Skeletal muscle cell (primary cell): Measurements from ENCODE around the gene COPS9.

Experiments
- DNase-seq: peaks from one replicate; pipeline ENCODE4 v3.0.0-alpha.2; 2010; ENCODE audit warnings: low read depth
- H3K4me3 ChIP-seq: 2 replicates; pipeline ENCODE4 v1.5.1; 2011; ENCODE audit warnings: low read depth, mild to moderate bottlenecking, control low read depth, low read length, moderate library complexity

COPS9 gene

GRCh38 chr2:240153418-240153817, 17.3 kb upstream of the COPS9 start:
- no peak overlapping the region for H3K4me3 ChIP-seq
- DNase-seq, result no peak

- DNase-seq, result no peak
- H3K4me3 ChIP-seq, result no peak overlapping the region
Measured at GRCh38 chr2:240151477-240152031, 15.4 kb upstream of the COPS9 start.

- no peak for DNase-seq
- no peak overlapping the region for H3K4me3 ChIP-seq
Measured at GRCh38 chr2:240149943-240150784, 14.1 kb upstream of the COPS9 start.

- H3K4me3 ChIP-seq, result no peak overlapping the region
- DNase-seq, result no peak
Measured at GRCh38 chr2:240147911-240148587, 11.9 kb upstream of the COPS9 start.

- no peak overlapping the region for H3K4me3 ChIP-seq
- no peak for DNase-seq
Measured at GRCh38 chr2:240147382-240147781, 11.3 kb upstream of the COPS9 start.

- DNase-seq, result no peak
- no peak overlapping the region for H3K4me3 ChIP-seq
Measured at GRCh38 chr2:240146627-240147278, 10.6 kb upstream of the COPS9 start.

GRCh38 chr2:240146141-240146561, 10.0 kb upstream of the COPS9 start:
- H3K4me3 ChIP-seq, result no peak overlapping the region
- no peak for DNase-seq

- no peak for DNase-seq
- no peak overlapping the region for H3K4me3 ChIP-seq
Measured at GRCh38 chr2:240145461-240145860, 9.4 kb upstream of the COPS9 start.

- no peak for DNase-seq
- no peak overlapping the region for H3K4me3 ChIP-seq
Measured at GRCh38 chr2:240144649-240145261, 8.7 kb upstream of the COPS9 start.

GRCh38 chr2:240143801-240144648, 7.9 kb upstream of the COPS9 start:
- DNase-seq, result no peak
- H3K4me3 ChIP-seq, result no peak overlapping the region

- DNase-seq, result no peak
Measured at GRCh38 chr2:240143276-240143675, 7.2 kb upstream of the COPS9 start.

GRCh38 chr2:240142859-240143258, 6.8 kb upstream of the COPS9 start:
- DNase-seq, result no peak
- H3K4me3 ChIP-seq, result no peak overlapping the region

More at GRCh38 chr2:240143276-240143675, 7.2 kb upstream of the COPS9 start:
- H3K4me3 ChIP-seq, result no peak overlapping the region

- no peak overlapping the region for H3K4me3 ChIP-seq
- no peak for DNase-seq
Measured at GRCh38 chr2:240142256-240142775, 6.2 kb upstream of the COPS9 start.

- no peak for DNase-seq
- H3K4me3 ChIP-seq, result no peak overlapping the region
Measured at GRCh38 chr2:240141736-240142135, 5.6 kb upstream of the COPS9 start.

- no peak for DNase-seq
- no peak overlapping the region for H3K4me3 ChIP-seq
Measured at GRCh38 chr2:240140920-240141319, 4.8 kb upstream of the COPS9 start.

- DNase-seq, result no peak
- no peak within 1 kb of the TSS for H3K4me3 ChIP-seq
Measured at GRCh38 chr2:240140511-240140910, 4.4 kb upstream of the COPS9 start, which contains the start of gene OTOS. TSS of gene OTOS (minus strand) at chr2:240140658. CDS start at chr2:240140326, 332 bp downstream.

- no peak for DNase-seq
- no peak overlapping the region for H3K4me3 ChIP-seq
Measured at GRCh38 chr2:240139666-240140393, 3.7 kb upstream of the COPS9 start.

- no peak for DNase-seq
- H3K4me3 ChIP-seq, result no peak overlapping the region
Measured at GRCh38 chr2:240139011-240139441, 2.9 kb upstream of the COPS9 start.
